Vagina (tissue), 2 donors: ENCODE measurements around the gene CDH24. TPM values are rescaled to one million over a fixed set of nuclear protein-coding genes. Genes with fewer than 3 reads are reported as not detected.

Experiments
- DNase-seq, 2 donors: peaks; one replicate each; pipeline ENCODE4 v3.0.0-alpha.2; 2017; ENCODE audit errors: extremely low spot score in 2 of 2
- H3K27ac ChIP-seq: fragments of 200-600 bp; sonication (generic); one replicate; pipeline ENCODE4 v1.5.1; 2019
- H3K27me3 ChIP-seq: fragments of 200-600 bp; sonication (generic); one replicate; pipeline ENCODE4 v1.5.1; 2019
- H3K36me3 ChIP-seq, 2 donors: fragments of 200-600 bp; sonication (generic); one replicate each; pipeline ENCODE4 v1.5.1; 2017 to 2019
- H3K4me1 ChIP-seq: fragments of 200-600 bp; sonication (generic); one replicate; pipeline ENCODE4 v1.5.1; 2019
- H3K4me3 ChIP-seq, 2 donors: fragments of 200-600 bp; sonication (generic); 1 replicate in 1 of 2; 2 replicates in 1 of 2; pipeline ENCODE4 v1.5.1; 2016 to 2019
- H3K9me3 ChIP-seq: fragments of 200-600 bp; sonication (generic); one replicate; pipeline ENCODE4 v1.5.1; 2019
- CTCF ChIP-seq, 3 experiments: fragments of 450-650 bp in 2 of 3; fragments of 200-600 bp in 1 of 3; sonication (generic) in 1 of 3; IDR thresholded peaks; one replicate each; pipeline ENCODE4 v1.5.1; 2017 to 2019; ENCODE audit warnings: antibody characterized with exemption in 3 of 3, mild to moderate bottlenecking in 2 of 3, moderate library complexity in 2 of 3
- POLR2A ChIP-seq, 2 donors: fragments of 450-650 bp; IDR thresholded peaks; one replicate each; pipeline ENCODE4 v1.6.1; 2017; ENCODE audit warnings: antibody characterized with exemption in 2 of 2, mild to moderate bottlenecking in 2 of 2, moderate library complexity in 2 of 2
- POLR2AphosphoS5 ChIP-seq, 2 donors: sonication (generic); formaldehyde crosslinking; IDR thresholded peaks; one replicate each; pipeline ENCODE4 v1.9.0; 2017; ENCODE audit warnings: antibody characterized with exemption in 2 of 2, mild to moderate bottlenecking in 2 of 2, low read depth in 1 of 2; ENCODE audit not compliant: insufficient read depth in 1 of 2
- intact Hi-C: fragments of 100-400 bp; cut with DNase I; formaldehyde crosslinking; loops from one replicate; pipeline ENCODE4 v1.15.1; 2023
- total RNA-seq: library from RNA; depleted of rRNA; stranded (reverse); fragments of >200 nt; gene quantifications from one replicate; pipeline ENCODE4 v1.2.3, GENCODE V29; 2016

The CDH24 gene
- total RNA-seq, 1 donor from 2014 or later, result 5.4 TPM

DNA sequence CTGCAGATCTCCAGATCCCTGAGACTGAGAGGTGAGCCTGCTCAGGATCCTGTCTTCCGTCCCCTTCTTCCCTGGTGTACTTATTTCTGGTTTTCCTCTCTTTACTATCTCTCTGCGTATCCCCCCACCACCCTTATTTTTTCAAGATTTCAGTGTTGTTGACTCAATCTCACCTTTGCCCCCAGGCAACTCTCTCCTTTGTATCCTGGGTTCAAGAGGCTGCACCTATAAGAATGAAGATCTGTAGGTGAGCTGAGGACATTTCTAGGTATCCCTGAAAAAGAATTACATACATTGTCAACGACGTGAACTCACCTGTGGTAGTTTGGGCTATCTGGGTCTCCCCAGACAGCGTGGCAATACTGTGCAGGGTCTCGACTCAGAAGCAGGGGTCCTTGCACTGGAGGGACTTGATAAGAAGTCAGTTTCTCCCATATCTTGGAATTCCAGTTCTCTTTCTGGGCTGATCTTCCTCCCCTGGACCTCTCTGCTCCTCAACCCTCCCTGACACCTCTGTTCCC is 46.8 kb upstream of the CDH24 start:
- DNase-seq, result peak in 1 of 2 donors; percentile 25
- no peak overlapping the region for H3K27ac ChIP-seq
- no peak overlapping the region for H3K4me3 ChIP-seq
- no peaks in the 10 kb centered on the region for H3K36me3 ChIP-seq
- intact Hi-C loops, result no loop called here
- TF ChIP-seq POLR2AphosphoS5 (IDR thresholded peaks at IDR 0.05; ENCODE audit: insufficient read depth in 1 of 2, low read depth in 1 of 2) (no peak), CTCF (IDR thresholded peaks at IDR 0.05) (no peak), POLR2A (IDR thresholded peaks at IDR 0.05) (no peak)
- no peaks in the 10 kb centered on the region for H3K9me3 ChIP-seq
- H3K4me1 ChIP-seq, result no peaks in the 10 kb centered on the region
- no peaks in the 10 kb centered on the region for H3K27me3 ChIP-seq

DNA sequence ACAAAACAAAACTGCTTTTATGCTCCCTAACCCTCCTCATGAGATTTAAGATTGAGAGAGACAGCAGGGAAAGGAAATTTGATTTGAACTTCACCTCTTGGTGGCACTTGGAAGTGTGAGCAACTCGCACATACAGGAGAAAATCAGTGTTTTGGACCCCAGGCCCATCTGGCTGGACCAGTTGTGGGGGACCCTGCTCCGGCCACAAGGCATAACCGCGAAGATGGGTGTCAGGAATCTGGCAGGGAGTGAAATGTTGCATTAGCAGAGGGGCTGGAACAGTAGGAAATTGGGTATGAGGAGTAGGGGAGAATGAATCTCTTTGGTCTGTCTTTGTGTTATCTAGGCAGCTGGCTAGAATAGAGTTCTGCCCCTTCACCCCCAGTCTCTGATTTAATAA is 46.3 kb upstream of the CDH24 start:
- no peak for TF ChIP-seq CTCF (IDR thresholded peaks at IDR 0.05)
- TF ChIP-seq POLR2A (IDR thresholded peaks at IDR 0.05), result no peak
- no peak for TF ChIP-seq POLR2AphosphoS5 (IDR thresholded peaks at IDR 0.05; ENCODE audit: insufficient read depth in 1 of 2, low read depth in 1 of 2)
- Histone ChIP-seq H3K9me3 (no peaks in the 10 kb centered on the region), H3K36me3 (no peaks in the 10 kb centered on the region), H3K4me1 (no peaks in the 10 kb centered on the region), H3K4me3 (no peak overlapping the region), H3K27me3 (no peaks in the 10 kb centered on the region), H3K27ac (no peak overlapping the region)
- intact Hi-C loops, result no loop called here
- peak in 1 of 2 donors; percentile 64 for DNase-seq

DNA sequence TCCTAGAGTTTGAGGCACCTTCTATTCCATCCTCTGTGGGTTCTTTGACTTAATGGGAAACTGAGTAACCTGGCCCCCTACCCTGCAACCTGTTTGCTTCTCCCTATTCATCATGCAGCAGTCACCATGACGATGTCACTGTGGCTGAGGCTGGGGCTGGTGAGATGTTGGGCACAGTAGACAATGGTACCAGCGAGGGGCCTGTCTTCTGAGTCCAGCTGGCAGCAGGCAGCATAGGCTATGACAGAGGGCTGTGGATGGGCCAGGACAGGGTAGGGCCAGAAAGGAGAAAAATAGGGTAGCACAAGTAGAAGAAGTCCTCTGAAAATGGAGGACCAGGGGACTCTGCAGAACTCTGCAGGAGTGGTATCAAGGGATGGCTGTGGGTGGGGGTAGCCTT is 45.5 kb upstream of the CDH24 start:
- H3K4me1 ChIP-seq, result peaks cover under 1% of the 10 kb centered on the region
- no peak overlapping the region for H3K27ac ChIP-seq
- TF ChIP-seq POLR2A (IDR thresholded peaks at IDR 0.05), result no peak
- no peak for TF ChIP-seq POLR2AphosphoS5 (IDR thresholded peaks at IDR 0.05; ENCODE audit: insufficient read depth in 1 of 2, low read depth in 1 of 2)
- no peak for TF ChIP-seq CTCF (IDR thresholded peaks at IDR 0.05)
- peak in 1 of 2 donors; percentile 61 for DNase-seq
- intact Hi-C loops, result no loop called here
- no peaks in the 10 kb centered on the region for H3K9me3 ChIP-seq
- H3K36me3 ChIP-seq, result peaks cover 0 to 5% of the 10 kb centered on the region in 2 donors
- no peaks in the 10 kb centered on the region for H3K27me3 ChIP-seq
- no peak overlapping the region for H3K4me3 ChIP-seq

DNA sequence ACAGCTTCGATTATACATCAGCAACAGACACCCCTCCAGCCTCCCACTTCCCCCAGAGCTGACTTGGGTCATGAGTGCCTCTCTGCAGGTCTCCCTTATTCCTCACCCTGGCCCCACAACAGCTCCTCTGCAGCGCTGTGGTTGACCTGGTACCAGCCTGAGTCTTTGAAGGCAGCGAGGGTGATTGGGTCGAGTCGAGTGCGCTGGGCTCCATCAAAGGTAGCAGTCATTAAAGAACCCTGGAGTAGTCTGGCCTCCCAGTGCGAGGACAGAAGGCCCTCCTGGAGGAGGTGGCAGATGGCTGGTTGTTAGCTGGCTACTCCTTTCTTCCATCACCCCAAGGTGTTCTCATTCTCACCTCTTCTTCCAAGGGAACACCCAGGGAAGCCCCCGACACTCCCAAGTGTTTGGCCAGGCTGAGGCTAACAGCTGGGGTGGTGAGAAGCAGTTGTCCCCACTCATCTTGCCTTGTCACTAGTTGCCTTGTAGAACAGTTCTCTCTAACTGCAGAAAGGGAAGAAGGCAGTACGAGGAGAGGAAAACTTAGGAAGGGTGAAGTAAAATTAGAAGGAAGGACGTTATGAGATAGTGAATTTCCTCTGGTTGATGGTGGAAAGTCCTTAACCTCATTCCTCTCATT is 44.8 kb upstream of the CDH24 start:
- H3K27me3 ChIP-seq, result no peaks in the 10 kb centered on the region
- peak in 1 of 2 donors; percentile 52 for DNase-seq
- peaks cover 0 to 5% of the 10 kb centered on the region in 2 donors for H3K36me3 ChIP-seq
- no peaks in the 10 kb centered on the region for H3K9me3 ChIP-seq
- intact Hi-C loops, result no loop called here
- no peak overlapping the region for H3K4me3 ChIP-seq
- peaks cover 7% of the 10 kb centered on the region for H3K4me1 ChIP-seq
- no peak overlapping the region for H3K27ac ChIP-seq
- TF ChIP-seq POLR2AphosphoS5 (IDR thresholded peaks at IDR 0.05; ENCODE audit: insufficient read depth in 1 of 2, low read depth in 1 of 2) (no peak), POLR2A (IDR thresholded peaks at IDR 0.05) (no peak), CTCF (IDR thresholded peaks at IDR 0.05) (no peak)
